ENCODE measurements around the gene SUSD4. TPM values are rescaled to one million over a fixed set of nuclear protein-coding genes. Genes with fewer than 3 reads are reported as not detected.

Gene SUSD4
- total and polyA plus RNA-seq, 2 of the 8 experiments (the other 6 are each of a cell fraction or from before 2014, with no cell fraction given): 3.9 to 5.2 TPM

- Histone ChIP-seq H3K4me2 (ENCODE audit: insufficient read depth in 1 of 2, low read depth in 2 of 2, low read length in 2 of 2) (no peak overlapping the region), H3K27me3 (replicated peaks in 1 of 4; ENCODE audit: control insufficient read depth in 3 of 4, extremely low read depth in 1 of 4, insufficient read depth in 3 of 4, low read length in 3 of 4) (no peaks in the 10 kb centered on the region), H2BK5ac (ENCODE audit: low read depth, low read length) (no peak overlapping the region), H2AK5ac (ENCODE audit: low read depth, low read length) (no peak overlapping the region), H4K20me1 (replicated peaks in 1 of 2; ENCODE audit: control insufficient read depth in 1 of 2, insufficient read depth in 2 of 2, low read length in 2 of 2) (no peaks in the 10 kb centered on the region), H3K14ac (ENCODE audit: insufficient read length) (no peak overlapping the region), H3K4ac (replicated peaks; ENCODE audit: insufficient read length, low read depth, low read length) (no peak overlapping the region), H2BK120ac (replicated peaks; ENCODE audit: low read depth, low read length) (no peak overlapping the region), H3K56ac (replicated peaks; ENCODE audit: insufficient read length, low read depth, low read length) (no peak overlapping the region), H3K23me2 (ENCODE audit: low read depth, low read length) (no peaks in the 10 kb centered on the region), H3K79me2 (ENCODE audit: control insufficient read depth in 1 of 2, insufficient read depth in 2 of 2, low read length in 2 of 2) (no peaks in the 10 kb centered on the region), H4K8ac (ENCODE audit: extremely low read depth, insufficient read depth, low read length) (no peak overlapping the region), H2AFZ (ENCODE audit: low read length) (no peak overlapping the region), H3K4me1 (replicated peaks in 1 of 4; ENCODE audit: control insufficient read depth in 3 of 4, insufficient read depth in 4 of 4, low read length in 3 of 4) (peaks cover 0 to 7% (median 3%) of the 10 kb centered on the region in 4 experiments; a peak in 3 of 7 replicates), H2BK20ac (ENCODE audit: low read length) (no peak overlapping the region), H3K36me3 (ENCODE audit: control insufficient read depth in 2 of 4, insufficient read depth in 4 of 4, low read length in 3 of 4) (no peaks in the 10 kb centered on the region), H3K4me3 (ENCODE audit: extremely low read depth in 1 of 4, insufficient read depth in 2 of 4, low read depth in 3 of 4, low read length in 4 of 4) (no peak overlapping the region), H3K9me3 (ENCODE audit: insufficient read depth in 2 of 2, low read depth in 1 of 2, low read length in 1 of 2) (no peaks in the 10 kb centered on the region), H3K23ac (ENCODE audit: insufficient read length) (no peak overlapping the region), H4K5ac (ENCODE audit: insufficient read length, low read depth, low read length) (no peak overlapping the region), H4K91ac (replicated peaks; ENCODE audit: insufficient read length, low read length) (no peak overlapping the region), H3K79me1 (ENCODE audit: low read depth, low read length) (no peaks in the 10 kb centered on the region), H3K27ac (ENCODE audit: low read depth, low read length) (no peak overlapping the region), H2BK15ac (ENCODE audit: low read length) (no peak overlapping the region), H2BK12ac (ENCODE audit: low read depth, low read length) (no peak overlapping the region), H3K18ac (ENCODE audit: extremely low read depth, low read length) (no peak overlapping the region), H3K9ac (replicated peaks in 1 of 4; ENCODE audit: extremely low read depth in 1 of 4, low read depth in 3 of 4, low read length in 3 of 4) (no peak overlapping the region)
- FAIRE-seq (no peak), DNase-seq (ENCODE audit: low read depth in 1 of 2, low spot score in 2 of 2) (no peak)
- ChIA-PET POLR2A (ENCODE audit: partially characterized antibody) (no interaction called here), CTCF (ENCODE audit: partially characterized antibody) (interaction anchor here (0.9 to 1.8 kb wide), 3 partner anchors 19 to 75 kb away, joined by 3 to 6 read pairs (median 3); no protein-coding TSS in a partner anchor)
- 77% methylated on average over 13 of the region's 13 CpGs; no CpG with 5 or more reads in 1 of the 2 experiments for WGBS, 2 experiments (ENCODE audit: extremely low coverage in 1 of 2, insufficient coverage in 1 of 2, insufficient read length in 1 of 2, insufficient replicate concordance in 2 of 2, low coverage in 1 of 2, low lambda C conversion rate in 2 of 2, missing lambda C conversion rate in 1 of 2)
- TF ChIP-seq HDAC2 (IDR thresholded peaks at IDR 0.05; ENCODE audit: borderline replicate concordance in 1 of 2, low read depth in 2 of 2, low read length in 2 of 2): no peak
- no peak for TF ChIP-seq POU5F1 (IDR thresholded peaks at IDR 0.05; ENCODE audit: low read depth, low read length)
- no peak for TF ChIP-seq KDM1A (IDR thresholded peaks at IDR 0.05; ENCODE audit: borderline replicate concordance, low read length)
Measured at GRCh38 chr1:223208164-223209076, 155.6 kb downstream of the SUSD4 start.

Data from H1 (cell line).